K562 (cell line): Measurements from ENCODE around the gene SESN2. TPM values are rescaled to one million over a fixed set of nuclear protein-coding genes. Genes with fewer than 3 reads are reported as not detected.

Experiments used
- CXXC5 ChIP-seq: fragments of 250-450 bp; sonication (Bioruptor Pico); IDR thresholded peaks from 2 replicates; pipeline ENCODE4 v1.8.0; 2022; ENCODE audit warnings: inconsistent platforms, mild to moderate bottlenecking, moderate library complexity
- ERF ChIP-seq: fragments of 450-650 bp; formaldehyde crosslinking; IDR thresholded peaks from 2 replicates; pipeline ENCODE4 v1.4.0; 2020; ENCODE audit warnings: mild to moderate bottlenecking, mixed read lengths
- FOXA3 ChIP-seq, 2 experiments: fragments of 450-650 bp in 1 of 2; sonication (generic) in 1 of 2; formaldehyde crosslinking; IDR thresholded peaks in 1 of 2; conservative IDR thresholded peaks in 1 of 2; 2 replicates each; pipeline versions ENCODE4 v1.4.0 to v1.8.0; 2020 to 2022; ENCODE audit warnings: mild to moderate bottlenecking in 2 of 2, missing genetic modification reagents in 1 of 2
- LCOR ChIP-seq: sonication (generic); formaldehyde crosslinking; IDR thresholded peaks from 2 replicates; pipeline ENCODE4 v1.8.0; 2022; ENCODE audit warnings: mild to moderate bottlenecking, missing genetic modification reagents
- MTF1 ChIP-seq: fragments of 250-450 bp; sonication (Bioruptor Pico); IDR thresholded peaks from 2 replicates; pipeline ENCODE4 v1.9.0; 2021; ENCODE audit warnings: moderate library complexity, mild to moderate bottlenecking, inconsistent platforms, borderline replicate concordance
- NFATC3 ChIP-seq: fragments of 450-650 bp; IDR thresholded peaks from 2 replicates; pipeline ENCODE4 v1.6.1; 2017; ENCODE audit warnings: mild to moderate bottlenecking
- NR2F6 ChIP-seq: fragments of 450-650 bp; formaldehyde crosslinking; IDR thresholded peaks from 2 replicates; pipeline ENCODE4 v1.4.0; 2020; ENCODE audit warnings: mild to moderate bottlenecking
- PHB2 ChIP-seq: fragments of 450-650 bp; IDR thresholded peaks from 2 replicates; pipeline ENCODE4 v1.6.1; 2017; ENCODE audit warnings: low read depth
- POLR2B ChIP-seq: fragments of 450-650 bp; IDR thresholded peaks from 2 replicates; pipeline ENCODE4 v1.6.1; 2018; ENCODE audit warnings: low read depth; ENCODE audit not compliant: partially characterized antibody
- RBM17 ChIP-seq: fragments of 200-400 bp; formaldehyde crosslinking; IDR thresholded peaks from 2 replicates; pipeline ENCODE4 v1.6.1; 2017; ENCODE audit warnings: low read depth, mild to moderate bottlenecking, low read length, borderline replicate concordance
- SNIP1 ChIP-seq: fragments of 450-650 bp; IDR thresholded peaks from 2 replicates; pipeline ENCODE4 v1.7.1; 2017; ENCODE audit warnings: low read depth, mild to moderate bottlenecking
- TRIM24 ChIP-seq, 2 experiments: fragments of 450-650 bp; IDR thresholded peaks; 2 replicates each; pipeline ENCODE4 v1.6.1; 2016
- ZNF407 ChIP-seq: fragments of 450-650 bp; IDR thresholded peaks from 2 replicates; pipeline ENCODE4 v1.6.1; 2016; ENCODE audit warnings: low read depth
- ZNF57 ChIP-seq: fragments of 450-650 bp; formaldehyde crosslinking; IDR thresholded peaks from 2 replicates; pipeline ENCODE4 v1.4.0; 2020; ENCODE audit warnings: mild to moderate bottlenecking, moderate library complexity
- polyA plus RNA-seq, 8 experiments: library from polyadenylated mRNA; depleted of rRNA in 4 of 8; stranded (reverse) in 5 of 8; unstranded in 3 of 8; fragments of >200 nt; fragmentation: Nextera tagmentation in 2 of 8; fragmentation: Illumina TruSeq in 1 of 8; extraction: Ambion mirVana in 2 of 8; extraction: Trizol in 1 of 8; gene quantifications; 2 replicates each; pipeline versions ENCODE4 v1.2.1 to v1.2.3, GENCODE V29; 2011 to 2014; ENCODE audit warnings: inconsistent platforms in 1 of 8, missing spikeins in 1 of 8
- total RNA-seq, 7 experiments: library from RNA; depleted of rRNA in 6 of 7; stranded (reverse); fragments of >200 nt in 6 of 7; fragmentation: Illumina TruSeq in 2 of 7; extraction: Trizol in 2 of 7; gene quantifications; 2 replicates each; pipeline versions ENCODE4 v1.2.1 to v1.2.3, GENCODE V29; 2011 to 2021; ENCODE audit warnings: low replicate concordance in 1 of 7
- TF ChIP-seq, protein P1 (sequence below): sonication (generic); formaldehyde crosslinking; IDR thresholded peaks from 2 replicates; pipeline ENCODE4 v1.8.1; 2023; ENCODE audit warnings: mild to moderate bottlenecking, missing genetic modification reagents
- TF ChIP-seq, protein P2 (sequence below): IDR thresholded peaks from 2 replicates; pipeline ENCODE4 v1.6.1; 2016; ENCODE audit warnings: missing genetic modification characterization, missing compliant biosample characterization

The SESN2 gene
- total and polyA plus RNA-seq, 9 of the 15 experiments (the other 6 are each of a cell fraction or from before 2014, with no cell fraction given), result 3.7 to 71.3 (median 16.8) TPM

DNA sequence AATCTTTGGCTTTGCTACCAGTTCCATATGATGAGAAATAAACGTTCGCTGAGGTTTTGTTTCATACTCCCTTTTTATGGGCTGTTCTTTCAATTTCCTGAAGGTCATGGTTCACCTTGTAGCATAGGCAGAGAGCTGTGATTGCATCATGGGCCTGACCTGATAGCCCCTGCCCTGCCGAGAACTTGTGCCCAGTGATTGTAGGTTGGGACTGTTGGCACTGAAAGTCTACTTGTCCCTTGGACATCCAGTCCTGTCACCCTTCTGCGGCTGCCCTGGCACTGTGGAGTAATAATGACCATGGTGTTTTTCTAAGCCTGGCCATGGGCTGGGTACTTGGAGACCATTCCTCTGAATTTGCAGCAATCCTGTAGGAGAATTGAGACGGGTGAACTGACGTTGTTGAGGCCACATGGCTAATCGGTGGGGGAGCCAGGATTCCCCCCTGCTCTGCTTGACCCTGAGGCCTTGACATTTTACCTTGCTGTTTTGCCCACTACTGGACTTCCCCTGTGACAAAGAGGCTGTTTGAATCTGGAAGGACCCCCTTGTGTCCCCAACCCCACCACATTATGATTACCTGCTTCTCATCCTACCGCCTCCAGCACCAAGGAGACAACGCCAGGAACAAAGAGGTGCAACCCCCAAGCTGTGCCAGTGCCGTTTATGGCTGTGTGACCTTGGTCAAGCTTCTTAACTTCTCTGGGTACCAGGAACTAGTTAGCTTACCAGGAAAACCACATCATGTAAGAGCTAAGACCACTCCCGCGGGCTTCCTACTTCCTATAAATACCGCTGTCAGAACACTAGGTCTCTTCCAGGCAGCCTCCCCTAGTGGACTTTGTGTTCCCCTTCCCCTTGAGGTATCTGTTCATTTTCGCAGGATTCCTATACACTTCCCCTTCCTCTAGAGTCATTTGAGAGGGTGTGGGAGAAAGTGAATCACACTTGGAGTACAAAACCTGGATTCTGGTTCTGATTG is 23.4 kb downstream of the SESN2 start (continued):
- no peak for TF ChIP-seq ZNF407
- TF ChIP-seq MTF1 (CRISPR knock-in tag), result no peak
- TF ChIP-seq NFATC3, result no peak; the same call in 1 of the 2 replicates
- no peak for TF ChIP-seq CXXC5 (CRISPR knock-in tag)
- 0 out of 2 replicates have a peak, but pooled peaks have one; percentile 2 for TF ChIP-seq LCOR (CRISPR knock-in tag)
- no peak for TF ChIP-seq TRIM24 (IDR thresholded peaks at IDR 0.05)
- 0 out of 2 replicates have a peak, but pooled peaks have one; percentile 22 for TF ChIP-seq ERF
- no peak for TF ChIP-seq NR2F6 (CRISPR knock-in tag)
- TF ChIP-seq ZNF57, result no peak
- TF ChIP-seq, protein P1, sequence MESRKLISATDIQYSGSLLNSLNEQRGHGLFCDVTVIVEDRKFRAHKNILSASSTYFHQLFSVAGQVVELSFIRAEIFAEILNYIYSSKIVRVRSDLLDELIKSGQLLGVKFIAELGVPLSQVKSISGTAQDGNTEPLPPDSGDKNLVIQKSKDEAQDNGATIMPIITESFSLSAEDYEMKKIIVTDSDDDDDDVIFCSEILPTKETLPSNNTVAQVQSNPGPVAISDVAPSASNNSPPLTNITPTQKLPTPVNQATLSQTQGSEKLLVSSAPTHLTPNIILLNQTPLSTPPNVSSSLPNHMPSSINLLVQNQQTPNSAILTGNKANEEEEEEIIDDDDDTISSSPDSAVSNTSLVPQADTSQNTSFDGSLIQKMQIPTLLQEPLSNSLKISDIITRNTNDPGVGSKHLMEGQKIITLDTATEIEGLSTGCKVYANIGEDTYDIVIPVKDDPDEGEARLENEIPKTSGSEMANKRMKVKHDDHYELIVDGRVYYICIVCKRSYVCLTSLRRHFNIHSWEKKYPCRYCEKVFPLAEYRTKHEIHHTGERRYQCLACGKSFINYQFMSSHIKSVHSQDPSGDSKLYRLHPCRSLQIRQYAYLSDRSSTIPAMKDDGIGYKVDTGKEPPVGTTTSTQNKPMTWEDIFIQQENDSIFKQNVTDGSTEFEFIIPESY, result peak; percentile 87
- TF ChIP-seq RBM17, result no peak
- TF ChIP-seq, protein P2, sequence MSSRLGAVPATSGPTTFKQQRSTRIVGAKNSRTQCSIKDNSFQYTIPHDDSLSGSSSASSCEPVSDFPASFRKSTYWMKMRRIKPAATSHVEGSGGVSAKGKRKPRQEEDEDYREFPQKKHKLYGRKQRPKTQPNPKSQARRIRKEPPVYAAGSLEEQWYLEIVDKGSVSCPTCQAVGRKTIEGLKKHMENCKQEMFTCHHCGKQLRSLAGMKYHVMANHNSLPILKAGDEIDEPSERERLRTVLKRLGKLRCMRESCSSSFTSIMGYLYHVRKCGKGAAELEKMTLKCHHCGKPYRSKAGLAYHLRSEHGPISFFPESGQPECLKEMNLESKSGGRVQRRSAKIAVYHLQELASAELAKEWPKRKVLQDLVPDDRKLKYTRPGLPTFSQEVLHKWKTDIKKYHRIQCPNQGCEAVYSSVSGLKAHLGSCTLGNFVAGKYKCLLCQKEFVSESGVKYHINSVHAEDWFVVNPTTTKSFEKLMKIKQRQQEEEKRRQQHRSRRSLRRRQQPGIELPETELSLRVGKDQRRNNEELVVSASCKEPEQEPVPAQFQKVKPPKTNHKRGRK, result no peak
- TF ChIP-seq PHB2, result no peak
- TF ChIP-seq POLR2B, result peak; percentile 72
- 0 out of 4 replicates have a peak, but pooled peaks of 1 of the 2 experiments have one; percentile 26 for TF ChIP-seq FOXA3 (CRISPR knock-in tag; conservative IDR thresholded peaks at IDR 0.05 in 1 of 2, IDR thresholded peaks at IDR 0.05 in 1 of 2)
- no peak for TF ChIP-seq SNIP1
